ENCODE data around the gene ABCA12.

ABCA12 gene

DNA sequence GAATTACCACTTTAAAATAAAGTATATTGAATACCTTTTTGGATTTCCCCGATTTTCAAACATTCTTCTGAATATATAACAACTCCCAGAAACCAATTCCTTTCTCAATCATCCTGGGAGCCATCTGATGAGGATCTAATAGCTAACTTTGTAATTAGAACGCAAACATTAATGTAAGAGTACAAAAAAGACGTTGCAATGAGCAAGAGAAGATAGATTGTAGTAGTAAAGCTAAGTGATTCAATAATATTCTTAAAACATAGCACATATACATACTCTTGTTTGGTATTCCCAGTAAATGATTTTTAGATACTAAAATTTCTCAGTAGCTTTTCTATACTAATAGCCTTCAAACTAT lies 1.1 kb downstream of the ABCA12 start:
- TF ChIP-seq FOXA1 (IDR thresholded peaks at IDR 0.05), result no peak
- TF ChIP-seq L3MBTL2 (conservative IDR thresholded peaks at IDR 0.05), result no peak
- TF ChIP-seq ZNF384 (IDR thresholded peaks at IDR 0.05), result no peak
- TF ChIP-seq NFRKB (IDR thresholded peaks at IDR 0.05), result no peak
- TF ChIP-seq ELF4 (IDR thresholded peaks at IDR 0.05), result no peak
- TF ChIP-seq, protein P1, sequence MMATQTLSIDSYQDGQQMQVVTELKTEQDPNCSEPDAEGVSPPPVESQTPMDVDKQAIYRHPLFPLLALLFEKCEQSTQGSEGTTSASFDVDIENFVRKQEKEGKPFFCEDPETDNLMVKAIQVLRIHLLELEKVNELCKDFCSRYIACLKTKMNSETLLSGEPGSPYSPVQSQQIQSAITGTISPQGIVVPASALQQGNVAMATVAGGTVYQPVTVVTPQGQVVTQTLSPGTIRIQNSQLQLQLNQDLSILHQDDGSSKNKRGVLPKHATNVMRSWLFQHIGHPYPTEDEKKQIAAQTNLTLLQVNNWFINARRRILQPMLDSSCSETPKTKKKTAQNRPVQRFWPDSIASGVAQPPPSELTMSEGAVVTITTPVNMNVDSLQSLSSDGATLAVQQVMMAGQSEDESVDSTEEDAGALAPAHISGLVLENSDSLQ (IDR thresholded peaks at IDR 0.05), result no peak
- TF ChIP-seq LEF1 (IDR thresholded peaks at IDR 0.05; ENCODE audit: borderline replicate concordance), result no peak
- TF ChIP-seq ARNT (IDR thresholded peaks at IDR 0.05), result no peak
- TF ChIP-seq CTBP1 (IDR thresholded peaks at IDR 0.05; ENCODE audit: borderline replicate concordance), result no peak
- no peak for TF ChIP-seq SP1 (IDR thresholded peaks at IDR 0.05)
- TF ChIP-seq FOXM1 (IDR thresholded peaks at IDR 0.05; ENCODE audit: borderline replicate concordance), result no peak
- no peak for TF ChIP-seq FOXK2 (IDR thresholded peaks at IDR 0.05)
- no peak for TF ChIP-seq SUZ12 (IDR thresholded peaks at IDR 0.05)
- no peak for TF ChIP-seq BHLHE40 (IDR thresholded peaks at IDR 0.05; ENCODE audit: borderline replicate concordance)
- POLR2A ChIA-PET, result no interaction called here
- no peak for DNase-seq (ENCODE audit: extremely low spot score)
- CTCF ChIA-PET, result no interaction called here

GRCh38 chr2:215136669-215137328 lies 1.6 kb downstream of the ABCA12 start:
- CTCF ChIA-PET, result no interaction called here
- no peak for TF ChIP-seq FOXM1 (IDR thresholded peaks at IDR 0.05; ENCODE audit: borderline replicate concordance)
- no peak for TF ChIP-seq ARNT (IDR thresholded peaks at IDR 0.05)
- no peak for TF ChIP-seq FOXK2 (IDR thresholded peaks at IDR 0.05)
- no peak for TF ChIP-seq BHLHE40 (IDR thresholded peaks at IDR 0.05; ENCODE audit: borderline replicate concordance)
- TF ChIP-seq, protein P1 (IDR thresholded peaks at IDR 0.05), result no peak
- TF ChIP-seq ZNF384 (IDR thresholded peaks at IDR 0.05), result no peak
- TF ChIP-seq HDGF (IDR thresholded peaks at IDR 0.05; ENCODE audit: borderline replicate concordance), result no peak
- TF ChIP-seq SUZ12 (IDR thresholded peaks at IDR 0.05), result no peak
- no peak for TF ChIP-seq ELF4 (IDR thresholded peaks at IDR 0.05)
- TF ChIP-seq L3MBTL2 (conservative IDR thresholded peaks at IDR 0.05), result no peak
- no peak for TF ChIP-seq LEF1 (IDR thresholded peaks at IDR 0.05; ENCODE audit: borderline replicate concordance)
- no peak for TF ChIP-seq CTBP1 (IDR thresholded peaks at IDR 0.05; ENCODE audit: borderline replicate concordance)
- POLR2A ChIA-PET, result no interaction called here
- no peak for DNase-seq (ENCODE audit: extremely low spot score)

DNA sequence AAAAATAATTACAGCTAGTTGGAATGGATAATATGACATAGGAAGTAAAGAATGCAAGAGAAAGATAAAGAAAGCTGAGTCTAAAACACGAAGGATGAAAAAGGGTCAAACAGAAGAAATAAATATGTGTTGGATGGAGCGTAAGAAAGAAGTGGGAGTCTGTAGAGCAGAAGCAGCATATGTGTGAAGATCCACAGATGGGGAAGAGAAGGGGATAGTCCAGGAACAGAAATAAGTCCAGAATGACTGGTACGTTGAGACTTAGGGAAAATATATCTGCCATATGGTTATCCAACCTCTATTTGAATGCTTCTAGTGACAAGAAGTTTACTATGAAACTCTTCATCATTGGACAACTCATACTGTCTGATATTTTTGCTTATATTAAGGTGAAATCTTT lies 18.0 kb downstream of the ABCA12 start:
- no peak for DNase-seq (ENCODE audit: extremely low spot score)
- TF ChIP-seq CTBP1 (IDR thresholded peaks at IDR 0.05; ENCODE audit: borderline replicate concordance) (no peak), FOXK2 (IDR thresholded peaks at IDR 0.05) (no peak), SP1 (IDR thresholded peaks at IDR 0.05) (no peak), ZNF384 (IDR thresholded peaks at IDR 0.05) (no peak), FOXM1 (IDR thresholded peaks at IDR 0.05; ENCODE audit: borderline replicate concordance) (no peak), ELF4 (IDR thresholded peaks at IDR 0.05) (no peak), TARDBP (IDR thresholded peaks at IDR 0.05) (no peak), HDGF (IDR thresholded peaks at IDR 0.05; ENCODE audit: borderline replicate concordance) (no peak), SUZ12 (IDR thresholded peaks at IDR 0.05) (no peak), LEF1 (IDR thresholded peaks at IDR 0.05; ENCODE audit: borderline replicate concordance) (no peak), L3MBTL2 (conservative IDR thresholded peaks at IDR 0.05) (no peak)
- CTCF ChIA-PET, result no interaction called here
- POLR2A ChIA-PET, result no interaction called here

DNA sequence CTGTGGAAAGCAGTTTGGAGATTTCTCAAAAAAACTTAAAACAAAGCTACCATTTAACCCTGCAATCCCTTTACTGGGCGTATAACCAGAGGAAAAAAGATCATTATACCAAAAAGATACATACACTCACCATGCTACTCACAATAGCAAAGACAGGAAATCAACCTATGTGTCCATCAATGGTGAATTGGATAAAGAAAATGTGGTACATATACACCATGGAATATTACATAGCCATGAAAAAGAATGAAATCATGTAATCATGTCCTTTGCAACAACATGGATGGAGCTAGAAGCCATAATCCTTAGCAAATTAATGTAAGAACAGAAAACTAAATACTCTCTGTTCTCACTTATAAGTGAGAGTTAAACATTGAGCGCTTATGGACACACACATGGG lies 18.6 kb downstream of the ABCA12 start:
- POLR2A ChIA-PET, result no interaction called here

DNA sequence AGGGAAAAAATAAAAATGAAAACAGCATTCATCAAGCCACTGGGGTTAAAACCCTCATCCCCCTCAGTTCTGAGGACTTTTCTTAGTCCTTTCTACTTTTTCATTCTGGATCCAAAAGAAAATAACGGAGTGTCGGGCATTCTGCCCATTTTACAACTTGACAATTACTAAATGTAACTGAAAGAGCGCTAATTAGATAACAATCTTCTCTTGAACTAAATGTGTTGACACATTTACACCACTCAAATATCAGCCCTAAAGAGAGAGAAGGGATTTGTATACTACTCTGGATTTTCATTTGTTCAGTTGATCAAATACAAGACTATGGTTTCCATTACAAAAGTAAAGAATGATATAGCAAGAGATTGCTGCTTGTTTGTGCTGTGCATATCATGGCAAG lies 27.5 kb downstream of the ABCA12 start:
- CTCF ChIA-PET, result no interaction called here
- no peak for DNase-seq (ENCODE audit: extremely low spot score)
- TF ChIP-seq SP1 (IDR thresholded peaks at IDR 0.05), result no peak
- no peak for TF ChIP-seq SUZ12 (IDR thresholded peaks at IDR 0.05)
- TF ChIP-seq FOXK2 (IDR thresholded peaks at IDR 0.05), result no peak
- no peak for TF ChIP-seq ARNT (IDR thresholded peaks at IDR 0.05)
- no peak for TF ChIP-seq ELF4 (IDR thresholded peaks at IDR 0.05)
- no peak for TF ChIP-seq LEF1 (IDR thresholded peaks at IDR 0.05; ENCODE audit: borderline replicate concordance)
- TF ChIP-seq FOXA1 (IDR thresholded peaks at IDR 0.05), result no peak
- no peak for TF ChIP-seq BHLHE40 (IDR thresholded peaks at IDR 0.05; ENCODE audit: borderline replicate concordance)
- no peak for TF ChIP-seq L3MBTL2 (conservative IDR thresholded peaks at IDR 0.05)
- TF ChIP-seq CTBP1 (IDR thresholded peaks at IDR 0.05; ENCODE audit: borderline replicate concordance), result no peak
- TF ChIP-seq FOXM1 (IDR thresholded peaks at IDR 0.05; ENCODE audit: borderline replicate concordance), result no peak
- TF ChIP-seq ZNF384 (IDR thresholded peaks at IDR 0.05), result no peak
- TF ChIP-seq NFRKB (IDR thresholded peaks at IDR 0.05), result no peak
- TF ChIP-seq, protein P1 (IDR thresholded peaks at IDR 0.05), result no peak
- TF ChIP-seq HDGF (IDR thresholded peaks at IDR 0.05; ENCODE audit: borderline replicate concordance), result no peak
- TF ChIP-seq TARDBP (IDR thresholded peaks at IDR 0.05), result no peak
- POLR2A ChIA-PET, result no interaction called here

More for the DNA sequence above, 18.6 kb downstream of the ABCA12 start:
- DNase-seq (ENCODE audit: extremely low spot score), result no peak
- no peak for TF ChIP-seq SP1 (IDR thresholded peaks at IDR 0.05)
- CTCF ChIA-PET, result no interaction called here

DNA sequence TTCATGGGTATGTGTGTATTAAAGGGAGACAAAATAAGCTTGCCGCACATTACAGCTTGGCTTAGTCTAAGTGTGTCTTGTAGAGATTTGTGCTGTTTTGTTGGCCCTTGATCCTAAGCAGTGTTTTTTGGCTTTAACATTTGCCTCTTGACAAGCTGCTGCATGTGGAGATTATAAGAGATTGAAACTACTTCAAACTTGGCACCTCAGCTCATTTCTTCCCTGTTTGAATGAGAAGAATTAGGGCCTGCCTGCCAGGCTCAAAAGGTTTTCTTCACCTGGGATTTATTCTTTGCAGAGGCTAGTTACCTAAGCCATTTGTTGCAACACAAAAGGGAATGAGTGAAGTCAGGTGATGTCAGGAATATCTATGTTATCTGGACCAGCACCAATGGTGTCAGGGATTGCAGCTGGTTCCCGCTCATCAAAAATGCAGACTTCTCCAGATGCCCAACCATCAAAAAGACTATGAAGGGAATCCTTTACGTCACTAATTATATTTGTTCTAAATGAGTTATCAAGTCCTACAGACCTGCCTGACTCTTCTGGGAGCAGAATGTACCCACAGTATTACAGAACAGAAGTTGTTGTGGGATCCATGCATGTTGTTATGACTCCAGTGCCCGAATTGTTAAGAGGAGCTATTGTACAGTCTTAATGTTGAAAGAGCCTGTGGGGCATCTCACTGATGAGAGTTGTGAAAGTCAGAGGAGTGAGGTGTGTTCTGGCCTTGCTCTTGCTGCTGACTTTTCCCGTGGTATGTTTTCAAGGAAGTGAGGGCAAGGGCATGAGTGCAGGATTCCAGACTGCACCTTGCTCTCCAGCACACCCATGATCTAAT lies 31.0 kb downstream of the ABCA12 start:
- POLR2A ChIA-PET, result no interaction called here
- CTCF ChIA-PET, result interaction anchor here (0.6 kb wide), 1 partner anchor 36 kb away, joined by 3 read pairs; no protein-coding TSS in a partner anchor

More for the DNA sequence above, 31.0 kb downstream of the ABCA12 start:
- DNase-seq (ENCODE audit: extremely low spot score), result no peak
- TF ChIP-seq FOXM1 (IDR thresholded peaks at IDR 0.05; ENCODE audit: borderline replicate concordance) (no peak), ELF4 (IDR thresholded peaks at IDR 0.05) (no peak), LEF1 (IDR thresholded peaks at IDR 0.05; ENCODE audit: borderline replicate concordance) (no peak), L3MBTL2 (conservative IDR thresholded peaks at IDR 0.05) (no peak), BHLHE40 (IDR thresholded peaks at IDR 0.05; ENCODE audit: borderline replicate concordance) (no peak), FOXA1 (IDR thresholded peaks at IDR 0.05) (no peak), FOXK2 (IDR thresholded peaks at IDR 0.05) (no peak), NFRKB (IDR thresholded peaks at IDR 0.05) (no peak), HDGF (IDR thresholded peaks at IDR 0.05; ENCODE audit: borderline replicate concordance) (no peak), ZNF384 (IDR thresholded peaks at IDR 0.05) (no peak)

Data from HEK293T (cell line).